ENCODE measurements around the gene KAZN. TPM values are rescaled to one million over a fixed set of nuclear protein-coding genes. Genes with fewer than 3 reads are reported as not detected.

Gene KAZN
- total and polyA plus RNA-seq, 2 of the 8 experiments (the other 6 are each of a cell fraction or from before 2014, with no cell fraction given), result 3.7 to 11.8 TPM

DNA sequence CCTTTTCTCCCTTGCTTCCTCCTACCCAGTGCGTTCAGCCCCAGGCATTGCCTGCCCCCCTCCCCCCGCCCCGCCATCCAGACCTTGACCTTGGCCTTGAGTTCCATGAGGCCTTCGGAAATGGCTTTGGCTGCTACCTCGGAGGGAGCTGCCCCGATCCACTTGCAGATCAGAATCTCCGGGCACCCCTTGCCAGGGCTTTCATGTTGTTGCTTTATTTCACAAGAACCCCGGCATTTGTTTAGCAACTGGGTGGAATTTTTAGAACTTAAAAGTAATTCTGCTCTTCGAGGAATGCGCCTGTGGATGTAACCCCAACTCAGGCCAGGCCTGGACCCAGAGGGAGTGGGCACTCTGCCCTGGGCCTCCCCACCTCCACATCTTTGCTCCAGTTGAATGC is 401.0 kb downstream of the KAZN start:
- no peak for DNase-seq (ENCODE audit: low read depth in 1 of 2, low spot score in 2 of 2)
- FAIRE-seq, result no peak
- 93% methylated on average over 6 of the region's 10 CpGs; no CpG with 5 or more reads in 1 of the 2 experiments for WGBS, 2 experiments (ENCODE audit: extremely low coverage in 1 of 2, insufficient coverage in 1 of 2, insufficient read length in 1 of 2, insufficient replicate concordance in 2 of 2, low coverage in 1 of 2, low lambda C conversion rate in 2 of 2, missing lambda C conversion rate in 1 of 2)
- TF ChIP-seq RFX5 (IDR thresholded peaks at IDR 0.05; ENCODE audit: borderline replicate concordance, low read depth, low read length), result no peak
- TF ChIP-seq SIN3A (conservative IDR thresholded peaks at IDR 0.05 in 1 of 2, IDR thresholded peaks at IDR 0.05 in 1 of 2; ENCODE audit: low read depth in 1 of 2, low read length in 2 of 2), result no peak
- TF ChIP-seq POLR2A (IDR thresholded peaks at IDR 0.05; ENCODE audit: control extremely low read depth in 1 of 2, low read depth in 2 of 2, low read length in 2 of 2), result no peak
- TF ChIP-seq SUZ12 (IDR thresholded peaks at IDR 0.05; ENCODE audit: low read length), result no peak
- TF ChIP-seq, protein P1, sequence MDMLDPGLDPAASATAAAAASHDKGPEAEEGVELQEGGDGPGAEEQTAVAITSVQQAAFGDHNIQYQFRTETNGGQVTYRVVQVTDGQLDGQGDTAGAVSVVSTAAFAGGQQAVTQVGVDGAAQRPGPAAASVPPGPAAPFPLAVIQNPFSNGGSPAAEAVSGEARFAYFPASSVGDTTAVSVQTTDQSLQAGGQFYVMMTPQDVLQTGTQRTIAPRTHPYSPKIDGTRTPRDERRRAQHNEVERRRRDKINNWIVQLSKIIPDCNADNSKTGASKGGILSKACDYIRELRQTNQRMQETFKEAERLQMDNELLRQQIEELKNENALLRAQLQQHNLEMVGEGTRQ (IDR thresholded peaks at IDR 0.05; ENCODE audit: low read length), result no peak
- TF ChIP-seq SP4 (IDR thresholded peaks at IDR 0.05; ENCODE audit: low read length), result no peak
- no peak for TF ChIP-seq TCF12 (IDR thresholded peaks at IDR 0.05; ENCODE audit: low read depth, low read length)
- no peak for TF ChIP-seq NANOG (IDR thresholded peaks at IDR 0.05; ENCODE audit: insufficient read depth, low read depth, low read length, poor library complexity, severe bottlenecking)
- no peak for TF ChIP-seq SIRT6 (IDR thresholded peaks at IDR 0.05; ENCODE audit: low read length)
- TF ChIP-seq YY1 (IDR thresholded peaks at IDR 0.05; ENCODE audit: low read depth, low read length), result no peak
- TF ChIP-seq POLR2AphosphoS5 (IDR thresholded peaks at IDR 0.05; ENCODE audit: low read depth, low read length), result no peak
- no peak for TF ChIP-seq EP300 (IDR thresholded peaks at IDR 0.05; ENCODE audit: borderline replicate concordance in 1 of 2, low read depth in 2 of 2, low read length in 2 of 2)
- TF ChIP-seq, protein P2, sequence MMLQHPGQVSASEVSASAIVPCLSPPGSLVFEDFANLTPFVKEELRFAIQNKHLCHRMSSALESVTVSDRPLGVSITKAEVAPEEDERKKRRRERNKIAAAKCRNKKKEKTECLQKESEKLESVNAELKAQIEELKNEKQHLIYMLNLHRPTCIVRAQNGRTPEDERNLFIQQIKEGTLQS (IDR thresholded peaks at IDR 0.05; ENCODE audit: insufficient read depth, low read depth, low read length), result no peak

More for the DNA sequence above, 401.0 kb downstream of the KAZN start:
- CTCF ChIA-PET (ENCODE audit: partially characterized antibody), result interaction anchor here (0.6 to 1.6 kb wide), 2 partner anchors 28 to 152 kb away, joined by 3 to 5 read pairs; no protein-coding TSS in a partner anchor
- Histone ChIP-seq H3K4me1 (replicated peaks in 1 of 4; ENCODE audit: control insufficient read depth in 3 of 4, insufficient read depth in 4 of 4, low read length in 3 of 4) (peaks cover 0 to 6% (median under 1%) of the 10 kb centered on the region in 4 experiments; a peak in 4 of 7 replicates), H4K91ac (replicated peaks; ENCODE audit: insufficient read length, low read length) (no peak overlapping the region), H2BK120ac (replicated peaks; ENCODE audit: low read depth, low read length) (no peak overlapping the region), H3K18ac (ENCODE audit: extremely low read depth, low read length) (no peak overlapping the region), H3K79me1 (ENCODE audit: low read depth, low read length) (no peaks in the 10 kb centered on the region), H2BK12ac (ENCODE audit: low read depth, low read length) (no peak overlapping the region), H2BK15ac (ENCODE audit: low read length) (no peak overlapping the region), H3K4ac (replicated peaks; ENCODE audit: insufficient read length, low read depth, low read length) (no peak overlapping the region), H3K36me3 (ENCODE audit: control insufficient read depth in 2 of 4, insufficient read depth in 4 of 4, low read length in 3 of 4) (no peaks in the 10 kb centered on the region), H2AFZ (ENCODE audit: low read length) (no peak overlapping the region), H3K56ac (replicated peaks; ENCODE audit: insufficient read length, low read depth, low read length) (no peak overlapping the region), H3K4me3 (ENCODE audit: extremely low read depth in 1 of 4, insufficient read depth in 2 of 4, low read depth in 3 of 4, low read length in 4 of 4) (no peak overlapping the region), H3K79me2 (ENCODE audit: control insufficient read depth in 1 of 2, insufficient read depth in 2 of 2, low read length in 2 of 2) (no peaks in the 10 kb centered on the region), H3K14ac (ENCODE audit: insufficient read length) (no peak overlapping the region), H3K9ac (replicated peaks in 1 of 4; ENCODE audit: extremely low read depth in 1 of 4, low read depth in 3 of 4, low read length in 3 of 4) (no peak overlapping the region), H3K4me2 (ENCODE audit: insufficient read depth in 1 of 2, low read depth in 2 of 2, low read length in 2 of 2) (no peak overlapping the region), H2BK5ac (ENCODE audit: low read depth, low read length) (no peak overlapping the region), H3K27me3 (replicated peaks in 1 of 4; ENCODE audit: control insufficient read depth in 3 of 4, extremely low read depth in 1 of 4, insufficient read depth in 3 of 4, low read length in 3 of 4) (no peaks in the 10 kb centered on the region), H3K27ac (ENCODE audit: low read depth, low read length) (no peak overlapping the region), H4K8ac (ENCODE audit: extremely low read depth, insufficient read depth, low read length) (no peak overlapping the region), H2AK5ac (ENCODE audit: low read depth, low read length) (no peak overlapping the region), H3K23ac (ENCODE audit: insufficient read length) (no peak overlapping the region), H4K5ac (ENCODE audit: insufficient read length, low read depth, low read length) (no peak overlapping the region), H2BK20ac (ENCODE audit: low read length) (no peak overlapping the region), H4K20me1 (replicated peaks in 1 of 2; ENCODE audit: control insufficient read depth in 1 of 2, insufficient read depth in 2 of 2, low read length in 2 of 2) (peaks cover 0 to 1% of the 10 kb centered on the region in 2 experiments), H3K9me3 (ENCODE audit: insufficient read depth in 2 of 2, low read depth in 1 of 2, low read length in 1 of 2) (no peaks in the 10 kb centered on the region), H3K23me2 (ENCODE audit: low read depth, low read length) (no peaks in the 10 kb centered on the region)
- POLR2A ChIA-PET (ENCODE audit: partially characterized antibody), result interaction anchor here (0.6 kb wide), 1 partner anchor 52 kb away, joined by 3 read pairs; no protein-coding TSS in a partner anchor
